Measurements from ENCODE around the gene EFNB2. TPM values are rescaled to one million over a fixed set of nuclear protein-coding genes. Genes with fewer than 3 reads are reported as not detected.

The EFNB2 gene, protein sequence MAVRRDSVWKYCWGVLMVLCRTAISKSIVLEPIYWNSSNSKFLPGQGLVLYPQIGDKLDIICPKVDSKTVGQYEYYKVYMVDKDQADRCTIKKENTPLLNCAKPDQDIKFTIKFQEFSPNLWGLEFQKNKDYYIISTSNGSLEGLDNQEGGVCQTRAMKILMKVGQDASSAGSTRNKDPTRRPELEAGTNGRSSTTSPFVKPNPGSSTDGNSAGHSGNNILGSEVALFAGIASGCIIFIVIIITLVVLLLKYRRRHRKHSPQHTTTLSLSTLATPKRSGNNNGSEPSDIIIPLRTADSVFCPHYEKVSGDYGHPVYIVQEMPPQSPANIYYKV
- total RNA-seq (2014; rRNA removed; shearing (Covaris generic)), result 5.8 and 6.5 TPM in 2 replicates

GRCh38 chr13:106535552-106536243 lies at the start of gene EFNB2:
Gene EFNB2 (minus strand): TSS chr13:106535662. CDS start chr13:106534964, 698 bp downstream.
- Histone ChIP-seq H3K4me1 (replicated peaks) (peaks cover 32% of the 10 kb centered on the region), H3K27ac (no peak within 1 kb of the TSS), H3K9me3 (replicated peaks) (0 out of 2 replicates have a peak, but pooled peaks cover 4% of the 10 kb centered on the region), H3K36me3 (peaks cover 1% of the 10 kb centered on the region), H3K4me3 (peak within 1 kb of the TSS; percentile 76), H3K27me3 (replicated peaks) (peaks cover 12% of the 10 kb centered on the region)
- peak; percentile 92 to 97 for DNase-seq (ENCODE audit: low read depth in 1 of 2, low spot score in 2 of 2)

DNA sequence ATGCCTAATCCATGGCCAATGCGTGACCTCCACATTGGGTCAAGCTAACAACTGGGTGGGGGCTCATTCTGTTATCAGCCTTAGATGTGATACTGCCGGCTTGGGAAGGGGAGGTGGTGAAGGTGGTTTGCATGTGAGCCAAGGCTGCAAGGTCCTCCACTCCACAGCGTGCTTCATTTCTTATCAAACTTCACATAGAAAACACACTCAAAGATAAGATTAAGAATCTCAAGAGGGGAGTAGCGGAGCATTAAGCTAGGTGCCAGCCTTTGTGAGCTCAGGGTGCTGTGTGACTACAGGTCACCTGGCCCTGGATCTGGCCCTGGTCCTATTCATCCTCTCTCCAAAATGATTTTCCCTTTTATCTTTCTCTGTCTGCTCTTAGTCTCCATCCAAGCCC lies 45.8 kb upstream of the EFNB2 start:
- peaks cover 18% of the 10 kb centered on the region for H3K9me3 ChIP-seq (replicated peaks)
- no peak overlapping the region for H3K27ac ChIP-seq
- H3K4me1 ChIP-seq (replicated peaks), result no peaks in the 10 kb centered on the region
- H3K36me3 ChIP-seq, result no peaks in the 10 kb centered on the region
- no peaks in the 10 kb centered on the region for H3K27me3 ChIP-seq (replicated peaks)
- H3K4me3 ChIP-seq, result no peak overlapping the region
- DNase-seq (ENCODE audit: low read depth in 1 of 2, low spot score in 2 of 2), result no peak

DNA sequence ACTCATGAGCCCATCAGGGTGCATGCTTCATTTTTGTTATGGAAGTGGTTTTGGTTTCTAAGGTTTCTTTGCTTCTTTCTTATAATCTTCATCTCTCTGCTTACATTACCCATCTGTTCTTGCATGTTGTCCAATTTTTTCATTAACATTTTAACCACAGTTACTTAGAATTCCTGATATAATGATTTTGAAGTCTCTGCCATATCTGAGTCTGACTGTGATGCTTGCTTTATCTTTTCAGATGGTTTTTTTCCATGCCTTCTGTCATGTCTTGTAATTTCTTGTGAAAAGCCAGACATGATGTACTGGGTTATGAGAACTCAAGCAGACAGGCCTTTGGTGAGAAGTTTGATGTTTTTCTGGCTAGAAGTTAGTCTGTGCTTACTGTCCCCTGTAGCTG lies 40.4 kb upstream of the EFNB2 start:
- Histone ChIP-seq H3K27ac (no peak overlapping the region), H3K36me3 (no peaks in the 10 kb centered on the region), H3K4me1 (replicated peaks) (no peaks in the 10 kb centered on the region), H3K4me3 (no peak overlapping the region), H3K9me3 (replicated peaks) (no peaks in the 10 kb centered on the region), H3K27me3 (replicated peaks) (no peaks in the 10 kb centered on the region)
- no peak for DNase-seq (ENCODE audit: low read depth in 1 of 2, low spot score in 2 of 2)

GRCh38 chr13:106573868-106574267 lies 38.4 kb upstream of the EFNB2 start:
- DNase-seq (ENCODE audit: low read depth in 1 of 2, low spot score in 2 of 2), result no peak
- Histone ChIP-seq H3K9me3 (replicated peaks) (no peaks in the 10 kb centered on the region), H3K36me3 (no peaks in the 10 kb centered on the region), H3K4me3 (no peak overlapping the region), H3K4me1 (replicated peaks) (no peaks in the 10 kb centered on the region), H3K27ac (no peak overlapping the region), H3K27me3 (replicated peaks) (no peaks in the 10 kb centered on the region)

DNA sequence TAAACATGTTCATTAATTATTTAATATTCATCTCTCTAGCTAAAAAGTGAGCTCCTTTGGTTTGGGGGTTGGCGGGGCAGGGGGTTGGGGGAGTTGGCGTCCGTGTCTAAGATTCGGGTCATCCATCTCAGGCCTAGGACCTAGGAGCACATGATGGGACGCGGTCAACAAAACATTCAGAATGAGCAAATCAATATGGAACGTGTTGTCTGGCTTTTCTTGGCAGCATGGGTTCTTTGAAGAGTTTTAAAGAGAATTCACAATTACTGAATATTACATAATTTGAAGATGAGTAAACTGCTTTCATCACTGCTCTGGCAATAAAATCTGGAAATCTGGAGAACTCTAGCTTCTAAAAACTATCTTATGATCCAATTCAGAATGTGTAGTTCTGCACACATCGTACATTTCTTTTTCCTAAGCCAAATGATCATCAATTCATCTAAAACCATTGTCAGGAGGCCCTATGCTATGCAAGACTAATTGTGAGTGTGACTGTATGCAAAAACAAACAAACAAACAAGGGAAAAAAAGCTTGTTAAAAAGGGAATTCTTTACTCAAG lies 37.9 kb upstream of the EFNB2 start:
- DNase-seq (ENCODE audit: low read depth in 1 of 2, low spot score in 2 of 2), result no peak
- no peaks in the 10 kb centered on the region for H3K9me3 ChIP-seq (replicated peaks)
- no peak overlapping the region for H3K27ac ChIP-seq
- H3K36me3 ChIP-seq, result no peaks in the 10 kb centered on the region
- H3K4me1 ChIP-seq (replicated peaks), result peaks cover 3% of the 10 kb centered on the region
- no peak overlapping the region for H3K4me3 ChIP-seq
- no peaks in the 10 kb centered on the region for H3K27me3 ChIP-seq (replicated peaks)

DNA sequence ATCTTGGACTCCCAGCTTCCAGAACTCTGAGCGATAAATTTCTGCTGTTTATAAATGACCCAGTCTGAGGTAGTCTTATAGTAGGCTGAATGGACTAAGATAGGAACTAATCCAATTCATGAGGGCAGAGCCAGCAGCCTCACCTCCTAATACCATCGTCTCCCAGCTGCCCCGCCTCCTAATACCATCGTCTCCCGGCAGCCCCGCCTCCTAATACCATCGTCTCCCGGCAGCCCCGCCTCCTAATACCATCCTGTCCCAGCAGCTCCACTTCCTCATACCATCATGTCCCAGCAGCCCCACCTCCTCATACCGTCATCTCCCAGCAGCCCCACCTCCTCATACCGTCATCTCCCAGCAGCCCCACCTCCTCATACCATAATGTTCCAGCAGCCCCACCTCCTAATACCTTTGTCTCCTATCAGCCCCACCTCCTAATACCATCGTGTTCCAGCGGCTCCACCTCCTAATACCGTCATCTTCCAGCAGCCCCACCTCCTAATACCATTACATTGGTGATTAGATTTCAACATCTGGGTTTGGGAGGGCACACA lies 34.9 kb upstream of the EFNB2 start:
- no peaks in the 10 kb centered on the region for H3K27me3 ChIP-seq (replicated peaks)
- no peak overlapping the region for H3K27ac ChIP-seq
- no peaks in the 10 kb centered on the region for H3K9me3 ChIP-seq (replicated peaks)
- no peak overlapping the region for H3K4me3 ChIP-seq
- H3K4me1 ChIP-seq (replicated peaks), result peaks cover 17% of the 10 kb centered on the region
- H3K36me3 ChIP-seq, result peaks cover 19% of the 10 kb centered on the region
- no peak for DNase-seq (ENCODE audit: low read depth in 1 of 2, low spot score in 2 of 2)

DNA sequence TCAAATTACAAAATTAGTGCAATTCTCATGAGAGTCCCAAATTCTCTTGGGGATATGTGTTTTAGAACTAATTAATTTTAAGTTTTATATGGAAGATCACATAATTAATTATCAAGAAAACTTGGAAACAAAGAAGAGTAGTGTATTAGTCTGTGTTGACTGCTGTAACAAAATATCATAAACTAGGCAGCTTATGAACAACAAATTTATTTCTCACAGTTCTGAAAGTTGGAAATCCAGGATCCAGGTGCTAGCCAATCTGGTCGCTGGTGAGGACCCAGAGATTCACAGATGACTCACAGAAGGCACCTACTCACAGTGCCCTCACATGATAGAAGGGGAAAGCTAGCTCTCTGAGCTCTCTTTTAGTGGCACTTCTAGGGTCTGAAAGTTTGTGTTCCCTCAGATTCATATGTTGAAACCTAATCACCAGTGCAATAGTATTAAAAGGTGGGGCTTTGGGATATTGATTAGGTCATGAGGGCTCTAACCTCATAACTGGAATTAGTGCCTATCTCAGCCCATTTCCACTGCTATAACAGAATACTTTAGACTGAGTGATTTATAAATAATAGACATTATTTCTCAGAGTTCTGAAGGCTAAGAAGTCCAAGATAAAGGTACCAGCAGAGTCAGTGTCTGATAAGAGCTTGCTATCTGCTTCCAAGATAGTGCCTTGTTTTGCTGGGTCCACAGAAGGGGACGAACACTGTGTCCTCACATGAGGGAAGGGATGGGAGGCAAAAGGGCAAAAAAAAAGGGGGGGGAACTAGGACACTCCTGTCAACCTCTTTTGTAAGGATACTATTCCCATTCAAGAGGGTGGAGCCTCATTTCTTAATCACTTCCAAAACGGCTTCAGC lies 34.0 kb upstream of the EFNB2 start:
- peaks cover 26% of the 10 kb centered on the region for H3K4me1 ChIP-seq (replicated peaks)
- DNase-seq (ENCODE audit: low read depth in 1 of 2, low spot score in 2 of 2), result no peak
- H3K27me3 ChIP-seq (replicated peaks), result no peaks in the 10 kb centered on the region
- peaks cover 19% of the 10 kb centered on the region for H3K36me3 ChIP-seq
- H3K27ac ChIP-seq, result no peak overlapping the region
- H3K4me3 ChIP-seq, result no peak overlapping the region
- H3K9me3 ChIP-seq (replicated peaks), result no peaks in the 10 kb centered on the region

- Histone ChIP-seq H3K4me1 (replicated peaks) (peaks cover 26% of the 10 kb centered on the region), H3K9me3 (replicated peaks) (no peaks in the 10 kb centered on the region), H3K27ac (no peak overlapping the region), H3K27me3 (replicated peaks) (no peaks in the 10 kb centered on the region), H3K36me3 (peaks cover 25% of the 10 kb centered on the region), H3K4me3 (peak overlapping the region; percentile 93)
- no peak for DNase-seq (ENCODE audit: low read depth in 1 of 2, low spot score in 2 of 2)
Observed at GRCh38 chr13:106568299-106569003, 33.0 kb upstream of the EFNB2 start.

DNA sequence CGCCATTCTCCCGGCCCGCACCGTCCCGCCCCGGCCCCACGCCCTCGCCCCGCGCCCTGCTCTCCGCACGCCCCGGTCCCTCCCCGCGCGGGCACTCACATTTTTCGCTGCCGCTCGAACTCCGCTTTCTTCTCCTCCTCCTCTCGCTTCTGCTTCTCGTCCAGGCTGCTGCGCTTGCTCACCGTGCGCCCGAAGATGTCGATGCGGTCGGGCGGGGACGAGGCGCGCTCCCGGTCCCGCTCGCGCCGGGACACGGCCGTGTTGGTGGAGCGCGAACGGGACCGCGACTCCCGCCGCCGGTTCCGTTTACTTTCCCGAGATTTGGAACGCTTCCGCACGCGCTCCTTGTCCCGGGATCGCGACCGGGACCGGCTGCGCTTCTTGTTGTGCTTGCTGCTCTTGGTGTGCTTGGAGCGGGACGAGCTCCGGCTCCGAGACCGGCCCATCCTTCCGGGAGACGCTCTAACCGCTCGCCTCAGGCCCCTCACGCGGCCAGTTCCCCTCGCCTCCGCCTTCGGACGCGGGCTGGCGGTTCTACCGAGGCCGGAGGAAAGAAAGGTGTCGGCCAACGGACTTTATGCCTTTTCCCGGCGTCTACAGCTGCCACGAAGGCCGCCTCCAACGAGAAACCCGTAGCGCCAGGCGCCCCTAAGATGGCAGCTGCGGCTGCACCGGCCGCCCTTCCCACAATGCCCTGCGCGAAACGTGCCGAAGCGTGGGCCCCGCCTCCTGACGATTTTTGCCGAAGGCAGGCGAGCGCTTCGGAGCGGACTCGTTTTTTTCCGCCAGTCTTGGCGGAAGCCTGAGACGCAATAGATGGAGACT lies 32.2 kb upstream of the EFNB2 start, which contains the start of gene ARGLU1:
TSS of gene ARGLU1 (minus strand) at position 664 of the 825 bp plus-strand sequence. CDS start at position 446, 218 bp downstream.
- H3K36me3 ChIP-seq, result peaks cover 29% of the 10 kb centered on the region
- H3K4me3 ChIP-seq, result peak within 1 kb of the TSS; percentile 93

DNA sequence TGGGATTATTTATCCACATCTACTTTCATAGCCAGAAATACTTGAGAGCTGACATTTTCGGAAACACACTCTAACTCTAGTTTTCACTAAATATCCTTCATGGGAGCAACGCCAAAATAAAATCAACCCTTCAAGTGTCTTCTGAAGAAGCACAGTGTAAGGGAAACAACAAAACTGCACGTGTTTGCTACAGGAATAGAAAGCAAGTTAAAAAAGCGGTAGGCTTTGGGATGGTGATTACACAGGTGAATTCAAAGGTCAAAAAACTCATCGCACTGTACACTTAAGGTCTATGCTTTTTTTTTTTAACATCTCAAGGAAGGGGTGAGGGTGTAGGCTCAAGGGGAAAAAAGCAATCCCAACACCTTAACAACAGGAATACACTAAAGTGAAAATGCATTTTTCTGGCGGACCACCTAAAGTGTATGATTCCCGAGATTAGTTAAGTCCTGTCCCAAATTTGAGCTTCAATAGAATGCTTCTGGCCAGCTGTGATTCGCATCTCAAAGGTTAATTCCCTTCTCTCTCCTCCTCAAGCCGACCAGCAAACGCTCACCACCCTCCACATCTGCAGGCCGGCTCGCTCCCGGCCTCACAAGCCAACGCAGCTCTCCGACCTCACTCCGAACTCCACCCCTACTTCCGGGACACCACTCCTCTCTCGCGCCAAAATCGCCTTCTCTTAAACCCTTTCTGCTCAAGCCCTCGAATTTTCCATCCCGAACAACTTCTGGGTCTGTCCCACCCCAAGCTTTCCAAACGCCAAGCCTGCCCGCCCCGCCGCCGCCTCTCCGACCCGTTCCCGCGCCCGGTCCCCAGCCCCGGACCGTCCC lies 31.4 kb upstream of the EFNB2 start:
- Histone ChIP-seq H3K36me3 (peaks cover 29% of the 10 kb centered on the region), H3K4me3 (peak overlapping the region; percentile 93), H3K9me3 (replicated peaks) (no peaks in the 10 kb centered on the region), H3K4me1 (replicated peaks) (peaks cover 26% of the 10 kb centered on the region), H3K27me3 (replicated peaks) (no peaks in the 10 kb centered on the region), H3K27ac (peak overlapping the region; percentile 79)
- peak; percentile 54 to 76 for DNase-seq (ENCODE audit: low read depth in 1 of 2, low spot score in 2 of 2)

More for the DNA sequence above, 32.2 kb upstream of the EFNB2 start, which contains the start of gene ARGLU1:
- H3K9me3 ChIP-seq (replicated peaks), result no peaks in the 10 kb centered on the region
- H3K27me3 ChIP-seq (replicated peaks), result no peaks in the 10 kb centered on the region
- peak; percentile 96 to 98 for DNase-seq (ENCODE audit: low read depth in 1 of 2, low spot score in 2 of 2)
- H3K27ac ChIP-seq, result peak within 1 kb of the TSS; percentile 79
- peaks cover 26% of the 10 kb centered on the region for H3K4me1 ChIP-seq (replicated peaks)

- no peak overlapping the region for H3K27ac ChIP-seq
- no peak for DNase-seq (ENCODE audit: low read depth in 1 of 2, low spot score in 2 of 2)
- no peak overlapping the region for H3K4me3 ChIP-seq
- H3K36me3 ChIP-seq, result peaks cover 29% of the 10 kb centered on the region
- no peaks in the 10 kb centered on the region for H3K9me3 ChIP-seq (replicated peaks)
- H3K27me3 ChIP-seq (replicated peaks), result no peaks in the 10 kb centered on the region
- peaks cover 26% of the 10 kb centered on the region for H3K4me1 ChIP-seq (replicated peaks)
Observed at GRCh38 chr13:106565127-106565775, 29.8 kb upstream of the EFNB2 start.

Measured in SJSA1 (cell line).